Stimulated activated CD8-positive, alpha-beta memory T cell treated with anti-CD3 and anti-CD28 coated beads, Interleukin-4, amount 100 ng/mL, for 1 hour (primary cell): ENCODE measurements around the gene USP40.

Experiments used
- DNase-seq, 2 donors: peaks; one replicate each; pipeline ENCODE4 v3.0.0-alpha.2; 2020; ENCODE audit warnings: low read depth in 2 of 2, low spot score in 1 of 2

USP40 gene

GRCh38 chr2:233477548-233478433 lies 88.8 kb downstream of the USP40 start:
- DNase-seq, result no peak

- no peak for DNase-seq
These were observed 89.7 kb downstream of the USP40 start for GRCh38 chr2:233476651-233477547.

- DNase-seq, result no peak
These were observed 90.5 kb downstream of the USP40 start for GRCh38 chr2:233476063-233476410.

GRCh38 chr2:233474308-233475160 lies 92.0 kb downstream of the USP40 start:
- DNase-seq, result no peak

GRCh38 chr2:233473878-233474277 lies 92.7 kb downstream of the USP40 start:
- no peak for DNase-seq

- DNase-seq, result no peak
These were observed 93.2 kb downstream of the USP40 start for GRCh38 chr2:233473386-233473791.

GRCh38 chr2:233471291-233472035 lies 95.1 kb downstream of the USP40 start:
- DNase-seq, result no peak

- DNase-seq, result no peak
These were observed 95.7 kb downstream of the USP40 start for GRCh38 chr2:233470839-233471238.

GRCh38 chr2:233470011-233470687 lies 96.4 kb downstream of the USP40 start:
- DNase-seq, result no peak

- DNase-seq, result no peak
These were observed 97.1 kb downstream of the USP40 start for GRCh38 chr2:233469261-233470010.

- no peak for DNase-seq
These were observed 97.9 kb downstream of the USP40 start for GRCh38 chr2:233468741-233469110.

- no peak for DNase-seq
These were observed 98.4 kb downstream of the USP40 start for GRCh38 chr2:233468047-233468740.

GRCh38 chr2:233466991-233467603 lies 99.5 kb downstream of the USP40 start:
- DNase-seq, result no peak

- DNase-seq, result no peak
These were observed 101.9 kb downstream of the USP40 start for GRCh38 chr2:233464531-233465240.

- no peak for DNase-seq
These were observed 102.5 kb downstream of the USP40 start for GRCh38 chr2:233464056-233464455.

- no peak for DNase-seq
These were observed 103.0 kb downstream of the USP40 start for GRCh38 chr2:233463586-233463985.

GRCh38 chr2:233462826-233463470 lies 103.6 kb downstream of the USP40 start:
- no peak for DNase-seq
